Limb (tissue), 2 donors: Measurements from ENCODE around the gene CD300C.
"Not testable (repeated sequence)": the region's sequence is repeated elsewhere in the genome, so short reads cannot be mapped to it uniquely, and the experiment has no call there.

Experiments
- DNase-seq, 2 donors: peaks; one replicate each; pipeline ENCODE4 v3.0.0-alpha.2; 2016; ENCODE audit errors: extremely low spot score in 2 of 2

Gene CD300C

DNA sequence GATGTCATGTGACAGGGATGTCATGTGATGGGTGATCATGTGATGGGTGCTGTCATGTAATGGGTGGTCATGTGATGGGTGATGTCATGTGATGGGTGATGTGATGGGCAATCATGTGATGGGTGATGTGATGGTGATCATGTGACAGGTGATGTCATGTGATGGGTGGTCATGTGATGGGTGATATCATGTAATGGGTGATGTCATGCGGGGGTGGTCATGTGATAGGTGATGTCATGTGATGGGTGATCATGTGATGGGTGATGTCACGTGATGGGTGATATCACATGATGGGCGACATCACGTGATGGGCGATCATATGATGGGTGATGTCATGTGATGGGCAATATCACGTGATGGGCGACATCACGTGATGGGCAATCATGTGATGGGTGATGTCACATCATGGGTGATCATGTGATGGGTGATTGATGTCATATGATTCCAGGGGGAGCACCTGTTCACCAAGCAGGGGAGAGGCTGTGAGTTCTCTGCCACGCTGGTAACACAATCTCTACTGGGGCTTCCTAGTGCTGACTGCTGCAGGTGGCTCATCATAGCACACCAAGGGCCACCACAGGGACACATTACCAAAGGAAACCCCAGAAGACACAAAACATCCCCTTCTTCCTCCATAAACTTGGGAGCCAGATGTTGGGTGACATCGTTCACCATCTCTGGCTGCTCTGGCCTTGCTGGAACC is 31.1 kb downstream of the CD300C start:
- no peak for DNase-seq

DNA sequence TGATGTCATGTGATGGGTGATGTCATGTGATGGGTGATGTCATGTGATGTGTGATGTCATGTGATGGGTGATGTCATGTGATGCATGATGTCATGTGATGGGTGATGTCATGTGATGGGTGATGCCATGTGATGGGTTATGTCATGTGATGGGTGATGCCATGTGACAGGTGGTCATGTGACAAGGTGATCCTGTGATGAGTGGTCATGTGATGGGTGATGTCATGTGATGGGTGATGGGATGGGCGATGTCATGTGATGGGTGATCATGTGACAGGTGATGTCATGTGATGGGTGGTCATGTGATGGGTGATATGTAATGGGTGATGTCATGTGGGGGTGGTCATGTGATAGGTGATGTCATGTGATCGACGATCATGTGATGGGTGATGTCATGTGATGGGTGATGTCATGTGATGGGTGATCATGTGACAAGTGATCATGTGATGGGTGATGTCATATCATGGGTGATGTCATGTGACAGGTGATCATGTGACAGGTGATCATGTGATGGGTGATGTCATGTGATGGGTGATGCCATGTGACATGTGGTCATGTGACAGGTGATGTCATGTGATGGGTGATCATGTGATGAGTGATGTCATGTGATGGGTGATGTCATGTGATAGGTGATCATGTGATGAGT is 31.8 kb downstream of the CD300C start:
- peak in 1 of 2 donors; percentile 49 for DNase-seq

DNA sequence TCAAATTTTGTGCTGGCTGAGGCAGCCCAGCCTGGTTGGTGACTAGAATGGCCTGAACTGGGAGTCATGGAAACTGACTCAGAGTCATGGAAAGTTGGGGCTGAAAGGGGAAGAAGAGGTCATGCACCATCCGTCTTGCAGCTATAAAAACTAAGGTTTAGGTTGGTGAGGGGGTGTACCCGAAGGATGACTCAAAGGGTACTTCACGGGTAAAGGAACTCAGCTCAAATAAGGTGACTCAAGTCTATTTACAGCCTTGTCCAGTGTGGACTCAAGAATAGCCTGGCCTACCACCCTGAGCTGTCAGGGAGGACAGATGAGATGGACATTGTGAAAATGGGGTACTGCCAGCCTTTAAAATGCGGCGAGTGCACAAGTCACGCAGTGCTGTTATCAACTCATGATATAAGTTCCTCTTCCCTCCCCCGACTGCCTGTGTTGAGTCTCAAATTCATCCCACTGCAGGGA is 33.3 kb downstream of the CD300C start:
- DNase-seq = no peak

DNA sequence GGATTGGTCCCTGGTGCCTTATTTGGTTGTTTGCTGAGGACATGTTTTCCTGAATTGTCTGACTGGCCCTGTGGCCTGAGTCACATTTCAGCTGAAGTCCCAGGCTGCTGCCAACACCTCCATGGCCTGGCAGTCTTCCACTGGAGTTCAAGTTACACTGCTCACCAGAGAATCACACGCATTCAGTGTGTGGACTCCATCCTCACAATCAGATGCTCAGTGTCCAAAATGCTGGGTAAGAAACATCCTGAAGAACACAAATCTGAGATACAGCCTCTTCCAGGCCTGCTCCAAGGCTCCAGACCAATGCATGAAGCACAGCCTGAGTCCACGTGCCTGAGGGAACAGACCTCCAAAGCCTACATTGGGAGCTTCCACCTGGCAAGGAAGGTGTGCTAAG is 33.9 kb downstream of the CD300C start:
- DNase-seq = no peak

DNA sequence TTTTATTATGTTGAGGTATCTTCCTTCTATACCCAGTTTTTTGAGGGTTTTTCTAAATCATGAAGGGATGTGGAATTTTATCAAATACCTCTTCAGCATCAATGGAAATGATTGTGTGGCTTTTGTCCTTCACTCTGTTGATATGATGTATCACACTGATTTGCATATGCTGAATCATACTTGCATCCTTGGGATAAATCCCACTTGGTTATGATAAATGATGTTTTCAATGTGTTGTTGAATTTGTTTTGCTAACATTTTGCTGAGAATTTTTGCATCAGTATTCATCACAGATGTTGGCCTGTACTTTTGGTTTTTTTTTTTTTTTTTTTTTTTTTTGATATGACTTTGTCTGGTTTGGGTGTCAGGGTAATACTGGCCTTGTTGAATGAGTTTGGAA is 37.8 kb downstream of the CD300C start:
- no peak for DNase-seq

DNA sequence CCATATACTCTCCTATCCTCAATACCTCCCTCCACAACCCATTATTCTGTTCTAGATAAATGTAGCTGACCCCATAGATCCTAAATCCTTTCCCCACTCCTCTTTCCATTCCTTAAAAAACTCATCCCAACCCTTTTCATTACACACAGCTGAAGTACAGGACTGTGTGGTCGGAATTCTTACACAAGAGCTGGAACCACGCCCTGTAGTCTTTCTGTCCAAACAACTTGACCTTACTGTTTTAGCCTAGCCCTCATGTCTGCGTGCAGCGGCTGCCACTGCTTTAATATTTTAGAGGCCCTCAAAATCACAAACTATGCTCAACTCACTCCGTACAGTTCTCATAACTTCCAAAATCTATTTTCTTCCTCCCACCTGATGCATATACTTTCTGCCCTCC is 42.0 kb downstream of the CD300C start:
- not testable (repeated sequence) for DNase-seq

DNA sequence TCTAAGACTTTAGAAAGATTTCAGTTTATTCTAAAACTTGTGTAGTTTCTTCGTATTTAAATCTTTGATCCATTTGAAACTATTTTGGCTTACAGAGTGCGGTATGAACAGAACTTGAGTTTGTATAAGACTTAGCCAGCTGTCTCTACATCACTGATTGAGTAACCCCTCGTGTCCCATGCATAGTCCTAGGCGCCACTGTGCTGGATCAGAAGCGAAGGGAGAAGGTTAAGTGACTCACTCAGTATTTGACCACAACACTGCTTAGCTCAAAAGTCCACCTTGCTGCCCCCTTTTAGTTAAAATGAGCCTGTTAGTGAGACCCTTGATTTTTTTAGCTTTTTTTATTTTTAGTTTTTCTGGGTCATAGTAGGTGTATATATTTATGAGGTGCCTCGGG is 43.1 kb downstream of the CD300C start:
- no peak for DNase-seq

DNA sequence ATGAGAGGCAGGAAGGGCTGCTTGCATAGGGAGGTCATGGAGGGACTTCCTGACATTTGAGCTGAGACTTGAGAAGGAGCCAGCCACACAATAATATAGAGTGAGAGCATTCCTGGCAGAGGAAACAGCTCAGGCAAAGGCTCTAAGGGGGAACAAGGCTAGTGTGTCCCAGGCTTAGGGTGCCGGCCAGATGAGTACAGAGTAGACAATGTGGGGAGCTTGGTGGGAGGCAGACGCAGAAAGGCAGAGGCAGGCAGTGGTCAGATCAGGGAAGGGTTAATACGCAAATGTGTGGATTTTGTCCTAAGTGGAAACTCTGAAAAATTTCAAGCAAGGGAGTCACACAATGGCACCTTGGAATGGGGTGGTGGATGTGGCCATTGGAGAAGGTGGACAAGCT is 45.9 kb downstream of the CD300C start:
- DNase-seq = no peak

DNA sequence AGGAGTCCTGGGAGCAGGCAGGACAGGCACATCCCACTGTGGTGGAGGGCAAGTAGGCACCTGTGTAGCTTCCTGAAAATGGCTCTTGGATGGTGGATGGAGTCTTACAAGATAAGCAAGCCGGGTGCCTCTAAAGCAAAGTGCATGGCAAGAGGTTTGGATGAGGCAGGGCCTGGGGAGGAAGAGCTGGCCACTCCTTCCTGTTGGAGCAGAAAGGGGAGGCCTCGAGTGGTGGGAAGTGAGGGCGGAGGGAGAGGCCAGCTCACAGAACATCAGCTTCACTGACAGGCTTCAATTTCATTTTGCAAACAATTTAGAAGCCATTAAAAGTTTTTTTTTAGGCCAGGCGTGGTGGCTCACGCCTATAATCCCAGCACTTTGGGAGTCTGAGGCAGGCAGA is 48.4 kb downstream of the CD300C start:
- no peak for DNase-seq

DNA sequence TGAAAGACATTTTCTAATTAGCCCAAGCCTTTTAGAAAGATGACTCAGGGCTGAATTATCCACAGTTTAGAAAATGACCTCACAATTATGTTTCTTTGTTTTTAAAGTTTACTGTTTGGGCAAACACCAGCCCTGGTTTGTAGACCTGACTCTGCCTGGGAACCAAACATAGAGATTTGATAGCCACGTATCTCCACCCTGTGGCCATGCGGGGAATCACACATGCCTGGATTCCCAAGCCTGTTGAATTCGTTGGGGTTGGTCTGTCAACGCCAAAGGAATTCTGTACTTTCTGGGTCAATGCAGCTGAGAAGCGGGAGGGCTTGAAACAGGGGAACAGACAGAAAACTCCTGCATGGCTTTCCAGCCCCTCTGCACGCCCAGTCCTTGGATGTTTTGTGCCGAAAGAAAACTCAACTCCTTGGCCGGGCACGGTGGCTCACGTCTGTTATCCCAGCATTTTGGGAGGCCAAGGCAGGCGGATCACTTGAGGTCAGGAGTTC is 52.5 kb downstream of the CD300C start:
- DNase-seq = peak; percentile 60 to 80

DNA sequence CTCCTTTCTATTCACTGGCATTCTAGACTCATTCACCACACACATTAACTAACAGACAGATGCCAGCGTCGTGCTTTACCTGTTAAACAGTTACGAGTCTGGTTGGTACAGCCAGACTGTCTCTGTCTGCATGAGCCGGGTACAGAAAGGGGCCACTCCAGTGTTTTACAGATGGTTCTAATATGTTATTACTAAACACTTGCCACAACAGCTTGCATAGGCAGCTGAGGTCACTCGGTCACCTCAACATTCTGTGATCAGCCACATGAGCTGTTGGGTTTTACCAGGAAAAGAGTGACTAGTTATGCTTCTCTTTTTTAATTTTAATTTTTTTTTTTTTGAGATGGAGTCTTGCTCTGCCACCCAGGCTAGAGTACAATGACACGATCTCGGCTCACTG is 54.3 kb downstream of the CD300C start:
- DNase-seq = no peak
